NCI-H446 treated with DMSO at 0.1 percent for 48 hours (cell line): ENCODE measurements around the gene RCN2.

Source experiments
- DNase-seq: peaks from one replicate; lab custom pipeline; 2025; lab: John Stamatoyannopoulos, UW

RCN2 gene

GRCh38 chr15:76994971-76995945 lies 63.7 kb downstream of the RCN2 start, which contains the start of gene PSTPIP1:
Gene PSTPIP1 (plus strand): TSS chr15:76995126. CDS start chr15:76995574, 448 bp downstream.
- peak; percentile 55 for DNase-seq

- no peak for DNase-seq
These were observed 64.6 kb downstream of the RCN2 start for GRCh38 chr15:76996076-76996525.

GRCh38 chr15:76996526-76997401 lies 65.2 kb downstream of the RCN2 start:
- peak; percentile 3 for DNase-seq

GRCh38 chr15:76998663-76999285 lies 67.2 kb downstream of the RCN2 start:
- DNase-seq = no peak

GRCh38 chr15:76999996-77000395 lies 68.4 kb downstream of the RCN2 start:
- no peak for DNase-seq

GRCh38 chr15:77001351-77001750 lies 69.8 kb downstream of the RCN2 start:
- DNase-seq = no peak

GRCh38 chr15:77001966-77002365 lies 70.4 kb downstream of the RCN2 start:
- no peak for DNase-seq

- DNase-seq = no peak
These were observed 70.9 kb downstream of the RCN2 start for GRCh38 chr15:77002436-77002835.

- DNase-seq = no peak
These were observed 71.7 kb downstream of the RCN2 start for GRCh38 chr15:77002954-77003912.
